Muscle layer of colon (tissue), 2 donors: ENCODE measurements around the gene WLS.

Experiments
- H3K27ac ChIP-seq: one replicate; pipeline ENCODE4 v1.7.0; 2013; ENCODE audit warnings: low read depth, mild to moderate bottlenecking, low read length, moderate library complexity
- H3K27me3 ChIP-seq, 2 donors: one replicate each; pipeline ENCODE4 v1.7.0; 2013; ENCODE audit warnings: low read length in 2 of 2, mild to moderate bottlenecking in 2 of 2; ENCODE audit not compliant: insufficient read depth in 2 of 2, control insufficient read depth in 1 of 2
- H3K36me3 ChIP-seq: one replicate; pipeline ENCODE4 v1.7.0; 2013; ENCODE audit warnings: mild to moderate bottlenecking, low read length; ENCODE audit not compliant: insufficient read depth
- H3K4me1 ChIP-seq: one replicate; pipeline ENCODE4 v1.7.0; 2013; ENCODE audit warnings: mild to moderate bottlenecking, low read length; ENCODE audit not compliant: insufficient read depth
- H3K4me3 ChIP-seq, 2 donors: one replicate each; pipeline ENCODE4 v1.7.0; 2013; ENCODE audit warnings: low read length in 2 of 2, low read depth in 1 of 2, mild to moderate bottlenecking in 1 of 2, moderate library complexity in 1 of 2
- H3K9ac ChIP-seq: one replicate; pipeline ENCODE4 v1.7.0; 2013; ENCODE audit warnings: low read length
- H3K9me3 ChIP-seq: one replicate; pipeline ENCODE4 v1.7.0; 2013; ENCODE audit warnings: mild to moderate bottlenecking, low read length
- donor health status: abdominal sarcoma.
- donor health status: Adenocarcinoma of cecum.

The WLS gene

GRCh38 chr1:68143633-68144032, 88.7 kb downstream of the WLS start:
- Histone ChIP-seq H3K4me1 (peaks cover 30% of the 10 kb centered on the region), H3K4me3 (no peak overlapping the region), H3K27me3 (no peaks in the 10 kb centered on the region), H3K36me3 (peaks cover 41% of the 10 kb centered on the region), H3K9me3 (no peaks in the 10 kb centered on the region), H3K27ac (no peak overlapping the region), H3K9ac (no peak overlapping the region)

- Histone ChIP-seq H3K4me1 (peaks cover 30% of the 10 kb centered on the region), H3K36me3 (peaks cover 35% of the 10 kb centered on the region), H3K27ac (peak overlapping the region; percentile 69), H3K27me3 (no peaks in the 10 kb centered on the region), H3K9me3 (no peaks in the 10 kb centered on the region), H3K9ac (no peak overlapping the region), H3K4me3 (no peak overlapping the region)
Measured at GRCh38 chr1:68142461-68142860, 89.9 kb downstream of the WLS start.

- Histone ChIP-seq H3K27ac (peak overlapping the region; percentile 69), H3K4me3 (no peak overlapping the region), H3K9ac (no peak overlapping the region), H3K36me3 (peaks cover 35% of the 10 kb centered on the region), H3K27me3 (no peaks in the 10 kb centered on the region), H3K9me3 (no peaks in the 10 kb centered on the region), H3K4me1 (peaks cover 30% of the 10 kb centered on the region)
Measured at GRCh38 chr1:68142036-68142435, 90.3 kb downstream of the WLS start.

- Histone ChIP-seq H3K36me3 (peaks cover 38% of the 10 kb centered on the region), H3K4me1 (peaks cover 30% of the 10 kb centered on the region), H3K27me3 (no peaks in the 10 kb centered on the region), H3K4me3 (no peak overlapping the region), H3K9me3 (no peaks in the 10 kb centered on the region), H3K27ac (peak overlapping the region; percentile 69), H3K9ac (no peak overlapping the region)
Measured at GRCh38 chr1:68141071-68142021, 91.0 kb downstream of the WLS start.

GRCh38 chr1:68140536-68140935, 91.8 kb downstream of the WLS start:
- no peaks in the 10 kb centered on the region for H3K27me3 ChIP-seq
- H3K9me3 ChIP-seq = no peaks in the 10 kb centered on the region
- peak overlapping the region; percentile 17 for H3K27ac ChIP-seq
- no peak overlapping the region for H3K4me3 ChIP-seq
- peaks cover 46% of the 10 kb centered on the region for H3K36me3 ChIP-seq
- H3K9ac ChIP-seq = no peak overlapping the region
- H3K4me1 ChIP-seq = peaks cover 26% of the 10 kb centered on the region

- Histone ChIP-seq H3K4me1 (peaks cover 10% of the 10 kb centered on the region), H3K27ac (no peak overlapping the region), H3K4me3 (no peak overlapping the region), H3K27me3 (no peaks in the 10 kb centered on the region), H3K9me3 (no peaks in the 10 kb centered on the region), H3K36me3 (peaks cover 53% of the 10 kb centered on the region), H3K9ac (no peak overlapping the region)
Measured at GRCh38 chr1:68136187-68136586, 96.1 kb downstream of the WLS start.

- H3K27me3 ChIP-seq = no peaks in the 10 kb centered on the region
Measured at GRCh38 chr1:68132426-68133130, 99.7 kb downstream of the WLS start.

GRCh38 chr1:68131261-68131660, 101.1 kb downstream of the WLS start:
- Histone ChIP-seq H3K27me3 (no peaks in the 10 kb centered on the region), H3K9me3 (no peaks in the 10 kb centered on the region), H3K4me3 (no peak overlapping the region), H3K9ac (no peak overlapping the region), H3K27ac (no peak overlapping the region), H3K36me3 (peaks cover 43% of the 10 kb centered on the region), H3K4me1 (peaks cover 19% of the 10 kb centered on the region)

More at GRCh38 chr1:68132426-68133130, 99.7 kb downstream of the WLS start:
- Histone ChIP-seq H3K9me3 (no peaks in the 10 kb centered on the region), H3K4me3 (no peak overlapping the region), H3K27ac (no peak overlapping the region), H3K4me1 (peaks cover 19% of the 10 kb centered on the region), H3K36me3 (peaks cover 45% of the 10 kb centered on the region), H3K9ac (no peak overlapping the region)

GRCh38 chr1:68129536-68130250, 102.6 kb downstream of the WLS start:
- H3K4me3 ChIP-seq = no peak overlapping the region
- no peak overlapping the region for H3K9ac ChIP-seq
- peaks cover 49% of the 10 kb centered on the region for H3K36me3 ChIP-seq
- no peaks in the 10 kb centered on the region for H3K9me3 ChIP-seq
- H3K27me3 ChIP-seq = no peaks in the 10 kb centered on the region
- H3K4me1 ChIP-seq = peaks cover 19% of the 10 kb centered on the region
- peak overlapping the region; percentile 4 for H3K27ac ChIP-seq

GRCh38 chr1:68128820-68129219, 103.5 kb downstream of the WLS start:
- H3K27me3 ChIP-seq = no peaks in the 10 kb centered on the region
- H3K9ac ChIP-seq = no peak overlapping the region
- no peaks in the 10 kb centered on the region for H3K9me3 ChIP-seq
- peaks cover 19% of the 10 kb centered on the region for H3K4me1 ChIP-seq
- peaks cover 53% of the 10 kb centered on the region for H3K36me3 ChIP-seq
- H3K27ac ChIP-seq = no peak overlapping the region
- no peak overlapping the region for H3K4me3 ChIP-seq

GRCh38 chr1:68128157-68128556, 104.2 kb downstream of the WLS start:
- Histone ChIP-seq H3K4me3 (no peak overlapping the region), H3K9me3 (no peaks in the 10 kb centered on the region), H3K9ac (no peak overlapping the region), H3K27ac (no peak overlapping the region), H3K27me3 (no peaks in the 10 kb centered on the region), H3K36me3 (peaks cover 48% of the 10 kb centered on the region), H3K4me1 (peaks cover 19% of the 10 kb centered on the region)
